Measurements from ENCODE around the gene SMAD3. TPM values are rescaled to one million over a fixed set of nuclear protein-coding genes. Genes with fewer than 3 reads are reported as not detected.
"Not testable (repeated sequence)": the region's sequence is repeated elsewhere in the genome, so short reads cannot be mapped to it uniquely, and the experiment has no call there.

SMAD3 gene
- total RNA-seq, 2 experiments from 2014 or later, result 28.7 to 31.0 TPM

- POLR2A ChIA-PET, CTCF ChIA-PET: not testable (repeated sequence)
Measured at GRCh38 chr15:67075555-67076135, 10.2 kb downstream of the SMAD3 start.

GRCh38 chr15:67076147-67076843 is 10.9 kb downstream of the SMAD3 start:
- POLR2A ChIA-PET, result no interaction called here
- CTCF ChIA-PET, result no interaction called here

- CTCF ChIA-PET, result interaction anchor here (5.2 kb wide), 1 partner anchor 9 kb away, joined by 31 read pairs; the partner anchor contains the start of gene SMAD3
- POLR2A ChIA-PET, result no interaction called here
Measured at GRCh38 chr15:67077641-67078215, 12.3 kb downstream of the SMAD3 start.

GRCh38 chr15:67079361-67079760 is 14.0 kb downstream of the SMAD3 start:
- POLR2A ChIA-PET, result no interaction called here

GRCh38 chr15:67080118-67080899 is 14.9 kb downstream of the SMAD3 start:
- ChIA-PET CTCF (interaction anchor here (0.8 to 5.2 kb wide), 7 partner anchors 12 to 101 kb away, joined by 3 to 31 read pairs (median 4); partner anchors contain the start of gene SMAD3), POLR2A (interaction anchor here (1.0 to 2.7 kb wide), 4 partner anchors 9 to 54 kb away, joined by 3 to 15 read pairs (median 4); no protein-coding TSS in a partner anchor)

More at GRCh38 chr15:67079361-67079760, 14.0 kb downstream of the SMAD3 start:
- CTCF ChIA-PET, result interaction anchor here (1.4 to 5.2 kb wide), 2 partner anchors 11 to 51 kb away, joined by 3 to 31 read pairs; partner anchors contain the start of gene SMAD3

- ChIA-PET CTCF (interaction anchor here (0.6 to 5.2 kb wide), 8 partner anchors 8 to 163 kb away, joined by 3 to 31 read pairs (median 4); partner anchors contain the start of gene SMAD3), POLR2A (interaction anchor here (1.0 to 2.7 kb wide), 4 partner anchors 10 to 53 kb away, joined by 3 to 15 read pairs (median 4); no protein-coding TSS in a partner anchor)
Measured at GRCh38 chr15:67080900-67081431, 15.6 kb downstream of the SMAD3 start.

- POLR2A ChIA-PET, result interaction anchor here (0.6 to 2.7 kb wide), 5 partner anchors 11 to 26 kb away, joined by 3 to 15 read pairs (median 5); no protein-coding TSS in a partner anchor
- CTCF ChIA-PET, result interaction anchor here (0.9 to 5.2 kb wide), 5 partner anchors 9 to 67 kb away, joined by 4 to 31 read pairs (median 4); partner anchors contain the start of gene SMAD3
Measured at GRCh38 chr15:67082007-67082536, 16.7 kb downstream of the SMAD3 start.

- POLR2A ChIA-PET, result interaction anchor here (0.7 to 2.7 kb wide), 5 partner anchors 13 to 51 kb away, joined by 3 to 15 read pairs (median 7); no protein-coding TSS in a partner anchor
- CTCF ChIA-PET, result no interaction called here
Measured at GRCh38 chr15:67083135-67083762, 17.8 kb downstream of the SMAD3 start.

- POLR2A ChIA-PET, result interaction anchor here (0.7 to 2.2 kb wide), 4 partner anchors 12 to 57 kb away, joined by 3 to 22 read pairs (median 8); no protein-coding TSS in a partner anchor
- CTCF ChIA-PET, result interaction anchor here (1.0 to 3.0 kb wide), 4 partner anchors 17 to 22 kb away, joined by 3 to 26 read pairs (median 4); no protein-coding TSS in a partner anchor
Measured at GRCh38 chr15:67084561-67084960, 19.2 kb downstream of the SMAD3 start.

GRCh38 chr15:67085237-67085817 is 19.9 kb downstream of the SMAD3 start:
- ChIA-PET POLR2A (interaction anchor here (0.6 to 2.2 kb wide), 7 partner anchors 11 to 116 kb away, joined by 3 to 22 read pairs (median 5); no protein-coding TSS in a partner anchor), CTCF (interaction anchor here (1.0 to 3.0 kb wide), 5 partner anchors 17 to 57 kb away, joined by 3 to 26 read pairs (median 3); no protein-coding TSS in a partner anchor)

- ChIA-PET POLR2A (interaction anchor here (0.6 to 2.2 kb wide), 7 partner anchors 11 to 115 kb away, joined by 3 to 22 read pairs (median 5); no protein-coding TSS in a partner anchor), CTCF (interaction anchor here (1.4 to 3.0 kb wide), 3 partner anchors 16 to 58 kb away, joined by 3 to 26 read pairs (median 4); no protein-coding TSS in a partner anchor)
Measured at GRCh38 chr15:67085818-67086636, 20.6 kb downstream of the SMAD3 start.

GRCh38 chr15:67086637-67086914 is 21.2 kb downstream of the SMAD3 start:
- CTCF ChIA-PET, result interaction anchor here (1.4 to 3.0 kb wide), 2 partner anchors 15 to 59 kb away, joined by 3 to 26 read pairs; no protein-coding TSS in a partner anchor
- POLR2A ChIA-PET, result interaction anchor here (1.9 to 2.2 kb wide), 2 partner anchors 15 to 30 kb away, joined by 7 to 22 read pairs; no protein-coding TSS in a partner anchor

GRCh38 chr15:67087507-67088172 is 22.2 kb downstream of the SMAD3 start:
- CTCF ChIA-PET, result interaction anchor here (0.6 to 1.4 kb wide), 2 partner anchors 15 to 62 kb away, joined by 3 to 4 read pairs; no protein-coding TSS in a partner anchor

GRCh38 chr15:67089217-67090193 is 24.1 kb downstream of the SMAD3 start:
- ChIA-PET POLR2A (interaction anchor here (3.0 kb wide), 1 partner anchor 12 kb away, joined by 12 read pairs; no protein-coding TSS in a partner anchor), CTCF (interaction anchor here (1.2 to 2.1 kb wide), 2 partner anchors 12 to 20 kb away, joined by 5 to 6 read pairs; no protein-coding TSS in a partner anchor)

More at GRCh38 chr15:67087507-67088172, 22.2 kb downstream of the SMAD3 start:
- POLR2A ChIA-PET, result interaction anchor here (0.6 kb wide), 1 partner anchor 13 kb away, joined by 3 read pairs; no protein-coding TSS in a partner anchor

All from activated CD8-positive, alpha-beta memory T cell treated with anti-CD3 and anti-CD28 coated beads for 36 hours (primary cell).